Activated CD8-positive, alpha-beta memory T cell treated with anti-CD3 and anti-CD28 coated beads, Interleukin-2, amount 50 U/mL, for 1 hour (primary cell): Measurements from ENCODE around the gene UXS1.

Experiments
- DNase-seq: peaks from one replicate; pipeline ENCODE4 v3.0.0-alpha.2; 2020; ENCODE audit errors: extremely low read depth

The UXS1 gene

DNA sequence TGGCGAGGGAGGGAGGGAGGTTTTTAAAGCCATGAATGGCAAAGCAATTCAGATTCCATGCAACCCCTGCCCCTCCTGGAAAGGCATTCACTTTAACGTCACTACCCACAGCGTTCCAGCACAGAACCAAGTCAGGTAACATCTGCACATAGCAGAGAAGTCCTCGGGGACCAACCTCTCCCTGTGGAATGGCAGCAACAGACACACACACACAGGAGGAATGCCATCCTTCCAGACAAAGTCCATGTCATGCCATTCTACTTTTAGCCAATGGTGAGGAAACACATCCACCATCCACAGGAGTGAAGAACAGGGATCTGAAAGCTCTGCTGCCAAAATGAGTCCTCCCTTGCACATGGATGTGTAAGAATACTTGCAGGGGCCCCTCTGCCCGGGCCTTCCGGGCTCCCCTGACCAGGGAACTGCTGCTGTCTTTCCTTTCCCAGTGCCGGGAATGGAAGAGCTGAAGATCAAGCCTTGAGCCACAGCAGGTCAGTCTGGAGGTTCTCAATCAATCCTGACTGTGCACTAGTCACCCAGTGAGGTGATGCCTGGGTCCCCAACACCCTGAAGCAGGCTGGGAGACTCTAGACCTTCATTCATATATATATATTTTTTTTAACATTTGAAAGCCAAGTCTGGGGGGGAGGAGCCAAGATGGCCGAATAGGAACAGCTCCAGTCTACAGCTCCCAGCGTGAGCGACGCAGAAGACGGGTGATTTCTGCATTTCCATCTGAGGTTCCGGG, 63.7 kb downstream of the UXS1 start:
- DNase-seq = no peak

DNA sequence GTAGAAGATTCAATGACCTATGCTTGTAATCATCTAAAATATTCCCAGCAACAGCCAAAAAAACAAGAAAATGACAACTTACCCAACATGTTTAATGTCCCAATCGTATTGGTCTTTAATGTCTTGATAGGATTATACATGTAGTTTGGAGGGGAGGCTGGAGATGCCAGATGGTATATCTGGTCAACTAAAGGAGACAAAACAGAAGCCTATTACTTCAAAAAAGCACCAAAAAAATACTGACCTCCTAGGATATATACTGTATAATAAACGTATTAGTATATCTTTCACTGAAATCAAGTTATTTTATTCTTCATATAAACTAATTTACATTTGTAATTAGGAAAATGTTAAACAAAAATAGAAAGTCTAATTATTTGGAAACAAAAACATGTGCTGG, 64.5 kb downstream of the UXS1 start:
- DNase-seq = no peak

DNA sequence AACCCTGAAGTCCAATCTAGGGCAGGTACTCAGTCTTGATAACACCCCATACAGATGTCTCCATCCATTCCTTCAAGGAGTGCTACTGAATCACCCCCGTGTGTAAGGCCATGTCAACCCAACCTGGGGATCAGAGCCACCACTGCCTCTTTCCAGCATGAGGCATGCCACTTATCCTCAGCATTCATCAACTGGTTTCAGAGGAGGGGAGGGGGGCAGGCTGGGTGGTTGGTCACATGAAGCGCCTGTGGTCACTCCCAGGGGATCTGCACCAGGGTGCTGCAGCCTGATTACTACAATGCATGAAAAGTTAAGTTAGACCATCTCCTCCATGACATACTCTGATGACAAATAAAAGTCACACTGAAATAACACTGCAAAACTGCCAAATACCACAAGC, 65.0 kb downstream of the UXS1 start:
- DNase-seq = no peak

DNA sequence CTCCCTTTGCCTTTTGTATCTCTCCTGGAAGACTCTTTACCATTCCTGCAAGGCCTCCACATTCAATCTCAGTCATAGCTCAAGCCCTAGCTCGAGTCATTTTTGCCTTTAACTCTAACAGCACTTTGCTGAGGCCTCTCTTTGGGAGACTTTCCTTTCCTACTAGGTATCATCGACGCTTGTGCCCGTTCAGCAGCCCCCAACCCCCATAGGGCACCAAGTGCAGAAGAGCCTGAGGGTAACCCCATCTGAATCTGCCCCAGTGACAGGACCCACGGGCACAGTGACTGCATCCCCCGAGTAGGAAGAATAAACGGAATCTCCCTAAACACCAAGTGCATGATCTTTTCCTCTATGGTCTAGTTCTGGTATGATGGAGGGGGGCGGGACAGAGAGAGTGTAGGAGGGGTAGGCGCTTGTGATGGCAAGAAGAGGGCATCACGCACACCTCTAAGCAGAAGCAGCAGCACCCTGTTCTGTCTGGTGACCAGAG, 66.3 kb downstream of the UXS1 start:
- DNase-seq = no peak

DNA sequence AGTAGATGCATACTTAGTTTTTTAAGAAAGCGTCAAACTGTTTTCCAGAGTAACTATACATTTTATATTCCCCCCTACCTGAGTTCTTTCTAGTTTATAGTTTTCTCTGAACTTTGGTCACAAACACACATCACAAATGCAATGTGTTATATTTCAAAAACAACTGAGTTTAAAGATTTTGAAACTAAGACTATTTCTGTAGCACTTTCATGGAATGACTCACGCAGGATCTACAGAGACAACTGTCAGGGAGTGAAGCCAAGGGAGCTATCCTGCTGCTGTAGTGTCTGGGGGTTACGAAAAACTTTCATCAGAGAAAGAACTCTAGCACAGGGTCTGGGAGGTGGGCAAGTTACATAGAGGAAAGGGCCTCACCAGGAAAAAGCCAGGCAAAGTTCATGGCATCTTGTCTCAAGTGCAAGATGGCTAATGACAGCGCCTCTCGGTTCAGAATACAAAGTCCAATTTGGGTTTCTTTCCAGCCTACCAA, 66.8 kb downstream of the UXS1 start:
- DNase-seq = no peak

DNA sequence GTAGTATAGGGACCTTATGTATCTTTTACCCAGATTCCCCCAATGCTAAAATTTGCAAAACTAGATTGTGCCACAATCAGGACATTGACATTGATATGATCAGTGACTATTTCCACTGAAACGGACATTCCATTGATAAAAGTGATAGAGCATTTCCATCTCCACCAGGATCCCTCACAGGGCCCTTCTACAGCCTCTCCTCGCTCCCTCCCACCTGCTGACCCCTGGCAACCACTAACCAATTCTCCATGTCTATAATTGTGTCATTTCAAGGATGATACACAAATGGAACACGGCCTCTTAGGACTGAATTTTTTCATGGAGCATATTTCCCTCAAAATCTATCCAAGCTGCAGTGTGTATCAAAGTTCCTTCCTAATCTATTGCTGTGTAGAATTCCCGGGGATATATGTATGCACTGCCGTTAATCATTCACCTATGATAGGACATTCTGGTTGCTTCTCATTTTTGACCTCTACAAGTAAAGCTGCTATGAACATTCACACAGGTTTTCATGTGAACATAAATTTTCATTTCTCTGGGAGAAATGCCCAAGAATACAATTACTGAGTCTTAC, 67.3 kb downstream of the UXS1 start:
- no peak for DNase-seq

DNA sequence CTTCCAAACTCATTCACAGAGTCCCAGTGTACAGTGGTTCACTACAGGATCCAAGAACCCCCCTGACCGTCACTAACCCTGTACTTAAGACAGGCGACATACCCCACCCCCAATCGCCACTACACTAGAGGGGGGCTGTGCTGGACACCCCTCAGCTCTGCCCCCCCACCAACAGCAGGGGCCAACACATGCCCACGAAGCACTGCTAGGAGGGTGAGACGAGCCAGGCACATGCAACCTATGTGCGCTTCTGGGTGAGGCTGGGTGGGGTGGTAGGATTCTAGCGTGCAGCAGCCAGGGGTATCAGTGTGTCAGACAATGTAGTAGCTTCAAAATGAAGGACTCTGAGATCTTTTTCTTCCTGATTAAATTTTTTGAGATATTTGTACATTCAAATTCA, 67.8 kb downstream of the UXS1 start:
- DNase-seq = no peak

DNA sequence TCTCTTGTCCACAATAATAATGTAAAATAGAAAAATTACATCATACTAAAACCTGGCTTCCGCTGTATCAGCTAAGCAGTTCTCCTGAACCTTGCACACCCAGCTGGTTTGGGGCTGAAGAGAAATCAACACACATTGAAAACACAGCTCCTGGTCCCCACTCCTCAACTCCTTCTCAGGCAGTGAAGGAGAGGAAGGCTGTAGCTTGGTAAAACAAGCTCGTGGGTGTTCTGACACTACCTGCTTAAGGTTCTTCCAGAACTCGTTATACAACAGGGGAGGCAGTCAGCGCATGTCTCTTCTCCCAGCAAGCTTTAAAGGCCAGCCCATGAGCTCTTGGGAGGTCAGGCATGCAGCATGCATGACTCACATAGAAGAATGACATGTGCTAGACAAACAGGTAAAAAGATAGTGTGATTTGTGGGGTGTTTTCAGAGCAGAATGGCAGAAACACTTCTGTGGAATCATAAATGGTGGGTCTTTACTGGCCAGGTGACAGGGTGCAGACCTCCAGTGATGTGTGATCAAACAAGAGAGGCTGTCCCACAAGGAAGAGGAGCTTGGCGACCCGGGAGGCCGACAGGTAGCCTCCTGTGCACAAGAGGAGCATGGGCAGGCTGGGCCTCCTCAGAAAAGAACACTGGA, 69.1 kb downstream of the UXS1 start:
- no peak for DNase-seq

DNA sequence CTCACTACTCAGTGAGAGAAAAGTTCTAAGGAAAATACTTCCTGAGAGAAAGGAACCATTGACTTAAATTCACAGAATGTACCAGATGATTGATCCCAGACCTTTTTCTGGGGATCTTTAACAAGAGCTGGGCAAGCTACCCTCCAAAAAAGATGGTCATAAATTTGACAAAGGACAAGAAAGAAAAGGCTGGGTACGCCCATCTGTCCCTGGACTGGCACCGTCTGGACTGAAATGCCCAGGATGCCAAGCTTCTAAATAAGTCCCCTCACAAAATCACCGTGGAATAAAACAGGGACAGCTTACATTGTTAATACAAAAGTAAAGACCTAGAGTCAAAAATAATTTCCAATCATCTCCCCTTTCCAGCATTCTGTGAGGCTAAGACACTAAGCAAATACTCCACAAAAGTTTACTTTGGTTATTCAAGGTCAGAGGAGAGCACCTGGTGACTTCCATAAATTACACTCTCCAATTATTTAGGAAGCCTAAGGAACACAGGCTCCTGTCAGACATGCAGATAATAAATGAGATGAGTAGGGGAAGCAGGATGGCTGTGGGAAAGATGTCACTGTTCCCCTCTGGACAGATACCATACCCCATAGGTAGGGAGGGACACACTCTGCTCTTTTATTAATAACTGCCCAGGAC, 69.9 kb downstream of the UXS1 start:
- DNase-seq = no peak

DNA sequence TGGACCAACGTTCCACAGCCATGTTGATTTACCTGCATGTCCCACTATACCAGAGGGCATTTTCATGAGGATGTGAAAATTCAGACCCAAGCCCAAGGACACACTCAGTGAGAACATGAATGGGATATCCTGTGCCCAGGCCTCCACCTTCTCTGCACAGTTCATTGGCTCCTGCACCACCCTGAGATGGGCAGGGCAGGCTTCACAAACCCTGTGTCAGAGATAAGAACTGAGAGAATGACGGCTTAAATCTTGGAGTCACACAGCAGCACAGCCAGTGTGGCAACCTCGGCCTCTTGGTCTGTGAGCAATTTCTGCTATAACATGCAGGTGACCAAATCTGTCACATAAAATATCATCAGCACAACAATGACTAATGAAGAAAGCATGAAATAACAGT, 71.9 kb downstream of the UXS1 start:
- DNase-seq = no peak

DNA sequence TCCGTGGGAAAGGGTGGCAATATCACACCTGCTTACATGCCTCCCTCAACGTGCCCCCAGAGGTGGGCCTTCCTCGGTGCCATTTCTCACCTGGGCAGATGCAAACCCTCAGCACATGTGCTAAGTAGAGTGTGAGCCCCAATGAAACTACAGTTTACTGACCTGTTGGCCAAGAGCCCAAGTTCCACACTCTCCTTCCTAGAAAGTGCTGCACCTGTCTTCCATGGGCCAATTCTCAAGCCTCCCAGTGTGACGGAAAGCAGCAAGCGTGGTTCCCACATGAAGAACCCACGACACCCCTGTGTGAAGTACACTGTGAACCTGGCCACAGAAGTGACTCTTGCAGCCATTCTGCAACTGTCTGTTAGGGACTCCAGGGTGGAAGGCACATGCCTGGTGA, 73.7 kb downstream of the UXS1 start:
- no peak for DNase-seq

DNA sequence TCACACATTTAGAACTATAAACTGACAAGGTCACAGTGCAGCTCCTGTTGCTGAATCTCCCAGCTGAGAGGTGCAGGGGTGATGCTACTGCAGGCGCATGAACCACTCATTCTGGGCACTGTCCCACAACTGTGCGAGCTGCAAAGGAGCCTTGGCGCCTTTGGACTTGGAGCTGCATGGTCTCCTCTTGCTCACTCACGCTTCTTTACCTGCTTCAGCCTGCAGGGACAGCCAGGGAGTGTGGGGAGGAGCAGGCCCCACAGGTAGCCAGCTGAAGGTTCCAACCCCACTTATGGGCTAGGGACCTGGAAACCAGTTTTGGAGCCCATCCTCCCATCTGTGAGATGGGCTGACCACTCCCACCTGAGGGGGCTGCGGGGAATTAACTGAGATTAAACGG, 75.0 kb downstream of the UXS1 start:
- DNase-seq = no peak

DNA sequence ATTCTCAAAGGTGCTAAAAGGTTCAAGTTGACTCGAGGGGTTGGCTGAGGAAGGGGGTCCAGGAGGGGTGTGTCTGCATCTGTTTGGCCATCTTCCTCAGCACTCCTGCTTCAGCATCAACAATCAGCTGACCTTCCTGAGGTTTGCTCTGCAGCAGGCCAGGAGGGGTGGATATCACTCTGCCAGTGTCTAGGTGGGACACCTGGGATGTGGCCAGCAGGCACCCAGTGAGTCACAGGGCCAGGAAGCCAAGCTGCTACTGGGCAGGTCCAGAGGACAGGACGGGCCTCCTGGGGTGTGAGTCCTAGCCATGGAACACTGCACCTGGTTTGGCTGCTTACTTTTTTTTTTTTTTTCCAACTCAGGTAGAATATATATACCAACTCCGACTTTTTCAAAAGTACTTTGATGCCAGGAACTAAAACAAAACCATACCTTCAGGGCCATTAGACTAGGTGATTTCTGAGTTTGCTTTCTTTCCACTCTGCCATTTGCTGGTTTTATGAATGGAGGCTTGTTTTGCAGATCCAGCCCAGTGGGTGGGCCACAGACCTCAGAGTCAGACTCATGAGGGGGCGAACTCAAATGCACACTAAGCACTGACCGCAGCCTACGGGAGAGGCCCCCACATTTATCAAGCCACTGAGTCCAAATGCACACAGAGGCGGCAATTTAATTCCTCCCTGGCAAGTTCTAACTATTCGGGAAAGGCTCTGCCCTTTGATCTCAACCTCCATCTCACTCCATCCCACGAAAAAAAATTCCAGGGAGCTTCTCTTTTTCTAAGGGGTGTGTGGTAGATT, 76.0 kb downstream of the UXS1 start:
- no peak for DNase-seq

DNA sequence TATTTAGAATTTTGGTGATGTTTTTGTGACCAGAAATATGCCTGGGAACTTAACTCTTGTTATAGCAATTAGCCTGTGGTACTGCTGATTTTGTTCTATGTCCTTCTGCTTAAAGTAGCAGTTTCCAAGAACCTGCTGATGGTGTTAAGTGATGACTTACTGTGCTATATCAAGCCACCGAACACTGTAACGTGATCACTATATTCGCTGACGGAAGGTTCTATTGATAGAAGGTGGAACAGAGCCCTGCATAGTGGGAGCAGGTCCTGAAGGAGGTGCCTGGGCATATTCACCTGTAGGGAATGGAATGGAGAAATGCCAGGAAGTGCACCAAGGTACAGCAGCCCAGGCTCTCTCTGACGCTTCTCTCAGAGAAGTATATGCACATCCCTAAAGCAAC, 76.8 kb downstream of the UXS1 start:
- no peak for DNase-seq

DNA sequence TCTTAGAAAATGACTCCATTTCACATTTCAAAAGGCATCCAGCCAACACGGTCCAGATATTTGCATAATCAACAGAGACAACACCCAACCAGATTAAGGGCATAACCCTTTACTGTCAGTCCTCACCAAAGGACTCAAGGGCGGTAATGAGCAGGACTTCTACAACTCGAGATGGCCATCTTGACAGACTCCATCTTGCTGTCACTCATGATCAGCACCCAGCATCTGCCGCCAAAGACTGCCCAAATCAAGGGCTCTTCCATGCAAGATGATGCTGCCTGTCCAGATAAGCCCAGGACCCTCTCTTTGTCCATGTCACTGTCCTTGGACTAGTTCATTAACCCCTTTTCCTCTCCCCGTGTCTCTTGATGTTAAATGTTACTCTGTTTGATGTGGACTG, 77.9 kb downstream of the UXS1 start:
- no peak for DNase-seq

DNA sequence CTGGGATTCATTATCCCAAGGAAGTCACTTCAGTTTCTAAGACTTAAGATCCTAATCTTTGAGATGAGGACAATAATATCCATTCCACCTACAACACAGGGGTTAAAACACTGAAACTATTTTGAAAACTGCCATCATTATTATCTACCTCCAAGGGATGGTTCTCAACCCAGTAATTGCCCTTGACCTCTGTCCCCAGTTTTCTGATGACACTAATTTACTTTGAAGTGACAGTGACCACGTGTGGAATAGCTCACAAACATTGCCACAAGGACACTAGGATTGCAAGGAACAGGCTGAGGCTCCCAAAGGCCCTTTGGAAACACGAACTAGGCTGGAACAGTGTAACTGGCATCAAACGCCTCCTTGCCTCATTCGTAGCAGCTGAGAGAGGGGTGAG, 78.4 kb downstream of the UXS1 start:
- DNase-seq = no peak

DNA sequence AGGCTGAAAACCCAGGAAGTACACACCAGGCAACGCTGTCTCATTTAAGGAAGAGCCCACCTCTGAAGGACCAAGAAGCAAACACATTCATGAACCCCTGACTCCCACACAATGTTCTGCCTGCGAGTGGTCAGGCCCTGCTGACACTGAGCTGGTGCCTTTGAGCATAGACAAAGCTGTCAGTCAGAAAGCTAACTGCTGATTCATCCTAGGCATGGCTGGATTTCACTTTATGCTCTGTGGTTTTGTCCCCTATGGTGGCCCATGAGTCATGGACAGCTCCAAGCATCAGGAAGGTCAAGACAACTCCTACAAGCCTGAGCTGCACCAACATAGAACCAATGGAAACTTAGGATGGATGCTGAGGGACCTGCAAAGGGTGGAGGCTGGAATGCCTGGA, 78.9 kb downstream of the UXS1 start:
- DNase-seq = no peak

DNA sequence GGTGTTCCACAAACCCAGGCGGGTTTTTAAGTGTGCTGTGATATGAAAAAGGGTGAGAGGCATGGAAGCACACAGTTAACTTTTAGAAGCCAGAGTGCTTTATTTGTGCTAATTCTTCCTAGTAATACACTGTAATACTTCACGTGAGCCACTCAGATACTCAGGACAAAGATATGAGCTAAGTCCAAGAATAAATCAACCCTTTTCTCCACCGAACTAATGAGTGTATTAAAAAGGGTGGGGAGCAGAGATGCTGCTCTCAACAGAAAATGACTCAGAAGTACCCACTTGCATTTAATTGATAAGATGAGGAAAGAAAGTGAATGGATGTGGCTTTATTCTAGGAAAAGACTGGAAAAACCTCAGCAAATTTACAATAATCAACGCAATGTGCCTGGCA, 79.9 kb downstream of the UXS1 start:
- DNase-seq = no peak

DNA sequence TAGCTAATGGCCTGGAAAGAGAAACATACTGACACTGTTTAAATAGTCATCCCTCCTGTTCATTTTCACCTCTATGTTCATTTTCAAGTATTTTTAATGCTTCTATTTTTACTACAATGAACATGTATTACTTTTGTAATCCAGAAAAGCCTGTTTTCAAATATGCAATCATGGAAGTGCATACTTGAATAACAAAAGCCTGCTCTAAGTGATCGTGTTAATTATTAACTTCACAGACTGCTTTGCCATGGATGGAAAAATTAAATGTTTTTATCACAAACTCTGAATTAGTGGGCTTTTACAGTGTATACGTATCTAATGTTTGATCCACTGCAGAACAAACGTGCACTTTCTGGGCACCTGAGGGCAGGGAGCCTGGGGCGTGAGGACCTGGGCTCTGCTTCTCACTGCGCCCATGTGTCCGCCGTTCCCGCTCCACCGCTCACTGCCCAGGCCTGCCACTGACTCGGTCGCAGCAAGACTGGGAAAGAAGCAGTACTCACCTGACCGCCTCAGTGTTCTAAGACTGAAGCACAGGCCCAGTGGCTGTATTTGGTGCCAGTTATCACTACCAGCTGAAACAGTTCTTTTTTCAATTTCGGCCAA, 80.6 kb downstream of the UXS1 start:
- DNase-seq = no peak

DNA sequence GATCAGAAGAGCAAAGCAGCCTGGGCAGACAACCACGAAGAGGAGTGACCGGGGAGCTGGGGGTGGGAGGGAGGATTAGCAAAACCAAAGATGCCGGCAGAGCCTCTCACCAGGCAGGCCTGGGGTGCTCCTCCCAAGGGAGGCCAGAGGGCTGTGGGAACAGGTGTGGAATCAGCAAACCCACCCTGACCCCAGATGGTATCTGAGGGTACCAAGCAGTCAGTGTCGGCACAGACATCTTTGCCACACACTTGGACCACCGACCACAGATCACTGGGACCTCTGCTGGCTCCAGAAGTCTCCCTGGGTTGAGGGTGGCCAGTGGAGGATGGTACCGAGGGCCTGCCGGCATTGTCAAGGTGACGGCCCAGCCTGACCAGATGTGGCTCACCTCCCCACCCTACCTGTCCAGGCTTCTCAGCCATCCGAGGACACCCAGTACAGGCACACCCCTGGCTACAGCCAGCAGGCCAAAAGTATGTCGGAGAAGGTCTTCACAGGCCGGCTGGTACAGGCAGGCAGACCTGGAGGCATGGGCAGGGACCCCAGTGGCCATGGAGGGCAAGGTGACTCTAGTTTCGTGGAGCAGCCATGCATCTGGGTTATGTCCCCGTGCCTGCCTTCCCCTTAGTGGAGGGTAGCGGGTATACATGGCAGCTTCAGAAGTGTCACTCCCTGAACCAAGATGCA, 82.1 kb downstream of the UXS1 start:
- no peak for DNase-seq
